GM12875 (cell line): ENCODE data around the gene DIPK1A.

Source experiments
- H3K4me3 ChIP-seq: one replicate; pipeline ENCODE4 v1.5.1; 2011; ENCODE audit warnings: low read depth, low read length, control low read depth
- TF ChIP-seq, protein P1 (sequence below): IDR thresholded peaks from 2 replicates; pipeline ENCODE4 v1.5.1; 2011; ENCODE audit warnings: low read depth, mild to moderate bottlenecking, control low read depth, inconsistent platforms, low read length, moderate library complexity, borderline replicate concordance; ENCODE audit not compliant: insufficient read depth

The DIPK1A gene

DNA sequence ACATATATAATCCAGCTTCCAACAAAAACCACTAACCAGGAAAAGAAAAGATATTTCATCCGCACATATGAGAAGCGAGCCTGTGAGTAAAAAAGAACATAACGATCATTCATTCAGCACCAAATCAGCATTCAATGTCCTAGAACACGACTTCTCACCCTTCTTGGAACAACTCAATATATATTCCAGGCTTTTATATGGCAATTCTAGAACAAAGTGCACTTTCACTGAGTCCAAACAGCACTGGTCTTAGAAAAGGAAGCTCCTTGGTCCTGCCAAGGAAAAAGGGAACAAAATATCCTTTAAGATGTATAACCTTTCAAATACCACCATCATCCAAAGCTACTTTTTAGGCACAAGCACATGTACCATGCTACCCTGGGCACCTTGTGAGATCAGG, 84.9 kb downstream of the DIPK1A start:
- TF ChIP-seq, protein P1, sequence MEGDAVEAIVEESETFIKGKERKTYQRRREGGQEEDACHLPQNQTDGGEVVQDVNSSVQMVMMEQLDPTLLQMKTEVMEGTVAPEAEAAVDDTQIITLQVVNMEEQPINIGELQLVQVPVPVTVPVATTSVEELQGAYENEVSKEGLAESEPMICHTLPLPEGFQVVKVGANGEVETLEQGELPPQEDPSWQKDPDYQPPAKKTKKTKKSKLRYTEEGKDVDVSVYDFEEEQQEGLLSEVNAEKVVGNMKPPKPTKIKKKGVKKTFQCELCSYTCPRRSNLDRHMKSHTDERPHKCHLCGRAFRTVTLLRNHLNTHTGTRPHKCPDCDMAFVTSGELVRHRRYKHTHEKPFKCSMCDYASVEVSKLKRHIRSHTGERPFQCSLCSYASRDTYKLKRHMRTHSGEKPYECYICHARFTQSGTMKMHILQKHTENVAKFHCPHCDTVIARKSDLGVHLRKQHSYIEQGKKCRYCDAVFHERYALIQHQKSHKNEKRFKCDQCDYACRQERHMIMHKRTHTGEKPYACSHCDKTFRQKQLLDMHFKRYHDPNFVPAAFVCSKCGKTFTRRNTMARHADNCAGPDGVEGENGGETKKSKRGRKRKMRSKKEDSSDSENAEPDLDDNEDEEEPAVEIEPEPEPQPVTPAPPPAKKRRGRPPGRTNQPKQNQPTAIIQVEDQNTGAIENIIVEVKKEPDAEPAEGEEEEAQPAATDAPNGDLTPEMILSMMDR = no peak
- H3K4me3 ChIP-seq = no peak overlapping the region

DNA sequence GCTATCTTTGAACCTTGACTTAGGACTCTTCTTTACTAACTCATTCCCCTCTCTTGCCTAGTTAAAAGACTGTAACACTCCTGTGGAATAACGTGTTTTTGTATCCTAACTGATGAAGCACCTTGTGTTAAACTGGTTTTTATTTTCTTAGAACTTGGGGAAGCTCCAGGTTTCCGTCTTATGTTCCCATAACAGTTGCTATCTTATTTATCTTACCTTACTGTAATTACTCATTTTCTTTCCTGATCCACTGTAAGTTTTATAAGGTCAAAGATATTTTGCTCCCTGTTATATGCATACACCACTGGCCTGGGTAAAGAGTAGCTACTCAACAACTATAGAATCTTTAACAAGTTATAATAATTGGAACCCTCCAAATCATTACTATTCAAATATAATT, 86.3 kb downstream of the DIPK1A start:
- TF ChIP-seq, protein P1 = no peak
- no peak overlapping the region for H3K4me3 ChIP-seq

DNA sequence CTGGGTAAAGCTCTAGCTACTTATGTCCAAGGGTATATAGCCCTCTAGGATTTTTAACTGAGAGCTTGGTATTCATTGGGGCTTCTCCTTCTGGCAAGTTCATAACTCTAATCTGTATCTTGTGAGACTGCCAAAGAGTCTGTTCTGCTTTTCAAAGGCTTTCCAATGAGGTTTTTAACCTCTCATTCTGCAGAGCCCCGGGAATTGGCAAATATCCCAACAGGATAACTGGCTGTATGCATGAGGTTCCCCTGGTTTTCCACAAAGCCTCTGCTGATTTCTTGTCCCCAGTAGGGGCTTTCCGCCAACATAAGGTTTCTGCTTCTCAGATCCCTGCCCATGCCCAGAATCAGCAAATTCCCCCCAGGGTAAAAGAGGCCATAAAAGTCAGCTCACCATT, 88.5 kb downstream of the DIPK1A start:
- TF ChIP-seq, protein P1 = no peak
- H3K4me3 ChIP-seq = no peak overlapping the region

DNA sequence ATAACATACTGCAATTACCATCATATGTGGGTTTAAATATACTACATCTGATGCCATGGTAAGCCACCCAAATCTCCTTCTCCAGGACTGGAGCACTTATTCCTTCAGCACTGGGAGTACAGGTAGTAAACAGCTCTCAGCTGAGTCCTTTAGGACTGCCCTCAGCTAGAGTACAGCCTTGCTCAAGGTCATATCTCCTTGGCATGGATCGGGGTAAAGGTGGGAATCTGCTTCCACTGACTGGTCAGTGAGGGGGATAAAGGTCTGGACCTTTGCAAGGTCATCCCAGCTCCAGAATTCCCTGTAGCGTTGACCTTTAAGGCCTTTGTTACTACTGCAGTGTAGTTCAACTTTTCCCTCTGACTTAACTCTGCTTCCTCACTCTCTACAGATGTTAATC, 90.7 kb downstream of the DIPK1A start:
- TF ChIP-seq, protein P1 = no peak
- no peak overlapping the region for H3K4me3 ChIP-seq

DNA sequence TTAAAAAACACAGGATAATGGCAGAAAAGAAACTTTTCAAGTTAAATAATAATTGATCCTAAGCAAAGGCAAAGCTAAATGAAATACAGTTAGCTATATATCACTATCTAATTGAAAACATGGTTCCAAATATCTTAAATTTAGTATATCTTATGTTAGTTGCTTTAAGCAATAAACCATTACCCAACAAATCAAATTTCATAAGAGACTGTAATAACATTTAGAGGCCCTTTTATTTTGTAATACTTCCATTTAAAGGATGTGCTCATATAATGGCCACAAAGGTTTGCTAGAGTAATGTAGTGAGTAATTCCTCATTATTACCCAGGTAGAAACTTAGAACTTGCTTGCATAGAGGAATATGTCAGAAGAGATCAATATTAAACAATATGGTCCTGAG, 97.1 kb downstream of the DIPK1A start:
- H3K4me3 ChIP-seq = no peak overlapping the region
- TF ChIP-seq, protein P1 = no peak

DNA sequence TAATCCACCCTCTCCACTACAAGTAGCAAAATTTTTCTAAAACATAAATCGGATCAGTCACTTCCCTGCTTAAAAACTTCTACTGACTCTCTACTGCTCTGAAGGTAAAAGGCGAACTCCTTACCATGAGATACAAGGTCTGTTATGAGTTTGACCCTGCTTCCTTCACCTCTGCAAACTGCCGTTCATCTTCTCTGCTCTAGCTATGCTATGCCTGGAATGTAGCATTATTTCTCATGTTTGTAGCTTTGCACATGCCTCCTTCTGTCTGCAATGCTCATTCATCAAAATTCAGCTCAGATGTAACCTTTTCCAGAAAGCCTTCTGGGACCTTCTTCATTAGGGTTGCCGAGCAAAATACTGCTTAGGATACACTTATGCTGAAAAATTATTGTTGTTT, 98.7 kb downstream of the DIPK1A start:
- H3K4me3 ChIP-seq = no peak overlapping the region
- TF ChIP-seq, protein P1 = no peak

DNA sequence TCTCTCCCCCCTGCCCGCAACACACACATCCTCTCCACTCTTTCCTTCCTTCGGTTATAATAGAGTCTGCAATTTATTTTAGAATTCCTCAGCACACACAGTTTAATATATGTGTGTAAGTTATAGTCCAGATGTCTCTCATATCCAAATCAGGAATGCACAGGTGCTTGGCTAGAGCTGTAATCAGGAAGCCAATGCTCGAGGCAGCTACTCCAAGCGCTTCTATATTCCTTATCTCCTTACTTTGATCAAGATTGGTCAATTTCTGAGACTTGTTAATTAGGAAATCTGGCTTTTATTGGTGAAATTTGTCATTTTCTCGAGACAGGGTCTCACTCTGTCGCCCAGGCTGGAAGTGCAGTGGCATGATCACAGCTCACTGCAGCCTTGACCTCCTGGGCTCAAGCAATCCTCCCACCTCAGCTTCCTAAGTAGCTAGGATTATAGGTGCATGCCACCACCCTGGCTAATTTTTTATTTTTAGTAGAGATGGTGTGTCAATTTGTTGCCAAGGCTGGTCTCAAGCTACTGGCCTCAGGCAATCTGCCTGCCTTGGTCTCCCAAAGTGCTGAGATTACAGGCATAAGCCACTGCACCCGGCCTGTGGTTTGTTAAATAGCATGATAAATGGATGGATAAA, 101.7 kb downstream of the DIPK1A start:
- H3K4me3 ChIP-seq = no peak overlapping the region
- TF ChIP-seq, protein P1 = no peak
